SU-DHL-6 (cell line): ENCODE data around the gene PPARGC1A.

Experiments used
- EZH2phosphoT487 ChIP-seq: fragments of 200-600 bp; sonication (generic), shearing (Covaris generic); conservative IDR thresholded peaks from 2 replicates; pipeline ENCODE4 v1.6.1; 2018; ENCODE audit warnings: mild to moderate bottlenecking, antibody characterized with exemption, low read length, moderate library complexity, mixed read lengths
- TF ChIP-seq, protein P1 (sequence below): fragments of 200-600 bp; sonication (generic); IDR thresholded peaks from one replicate; pipeline ENCODE4 v1.5.1; 2017; ENCODE audit warnings: antibody characterized with exemption, mild to moderate bottlenecking, low read length, moderate library complexity; ENCODE audit not compliant: insufficient read depth, poor library complexity, severe bottlenecking

- TF ChIP-seq, protein P1, sequence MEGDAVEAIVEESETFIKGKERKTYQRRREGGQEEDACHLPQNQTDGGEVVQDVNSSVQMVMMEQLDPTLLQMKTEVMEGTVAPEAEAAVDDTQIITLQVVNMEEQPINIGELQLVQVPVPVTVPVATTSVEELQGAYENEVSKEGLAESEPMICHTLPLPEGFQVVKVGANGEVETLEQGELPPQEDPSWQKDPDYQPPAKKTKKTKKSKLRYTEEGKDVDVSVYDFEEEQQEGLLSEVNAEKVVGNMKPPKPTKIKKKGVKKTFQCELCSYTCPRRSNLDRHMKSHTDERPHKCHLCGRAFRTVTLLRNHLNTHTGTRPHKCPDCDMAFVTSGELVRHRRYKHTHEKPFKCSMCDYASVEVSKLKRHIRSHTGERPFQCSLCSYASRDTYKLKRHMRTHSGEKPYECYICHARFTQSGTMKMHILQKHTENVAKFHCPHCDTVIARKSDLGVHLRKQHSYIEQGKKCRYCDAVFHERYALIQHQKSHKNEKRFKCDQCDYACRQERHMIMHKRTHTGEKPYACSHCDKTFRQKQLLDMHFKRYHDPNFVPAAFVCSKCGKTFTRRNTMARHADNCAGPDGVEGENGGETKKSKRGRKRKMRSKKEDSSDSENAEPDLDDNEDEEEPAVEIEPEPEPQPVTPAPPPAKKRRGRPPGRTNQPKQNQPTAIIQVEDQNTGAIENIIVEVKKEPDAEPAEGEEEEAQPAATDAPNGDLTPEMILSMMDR = no peak
- TF ChIP-seq EZH2phosphoT487 = no peak
Observed at GRCh38 chr4:23763559-23763958, 126.3 kb downstream of the PPARGC1A start.
